MCF 10A (cell line): Measurements from ENCODE around the gene SNX24. TPM values are rescaled to one million over a fixed set of nuclear protein-coding genes. Genes with fewer than 3 reads are reported as not detected.

Experiments used
- BruUV-seq: library from RNA; stranded (reverse); fragments of 400-500 nt; replicated peaks from 2 replicates; lab custom pipeline; 2021; lab: Mats Ljungman, UMichigan
- CTCF ChIA-PET: fragments of 300-600 bp; sonication (Branson Sonifier 250); formaldehyde crosslinking; extraction: SDS; loops from one replicate; lab custom pipeline; 2021; ENCODE audit warnings: antibody characterized with exemption, inconsistent platforms; lab: Yijun Ruan, JAX
- POLR2A ChIA-PET: fragments of 300-600, 350-650 bp; sonication (Branson Sonifier 250); formaldehyde crosslinking; extraction: SDS; loops from one replicate; lab custom pipeline; 2020; ENCODE audit warnings: antibody characterized with exemption, inconsistent platforms; lab: Yijun Ruan, JAX
- DNase-seq: peaks from one replicate; pipeline ENCODE4 v3.0.0-alpha.2; 2018; ENCODE audit not compliant: unreplicated experiment
- H3K27ac Mint-ChIP-seq: one replicate; pipeline ENCODE4 v1.8.0; 2022; ENCODE audit warnings: mild to moderate bottlenecking, low read depth, mixed read lengths; ENCODE audit not compliant: unreplicated experiment
- H3K27me3 Mint-ChIP-seq: one replicate; pipeline ENCODE4 v1.8.0; 2022; ENCODE audit warnings: mixed read lengths; ENCODE audit not compliant: insufficient read depth, unreplicated experiment
- H3K36me3 Mint-ChIP-seq: one replicate; pipeline ENCODE4 v1.8.0; 2022; ENCODE audit warnings: mild to moderate bottlenecking, moderate library complexity, mixed read lengths; ENCODE audit not compliant: insufficient read depth, unreplicated experiment
- H3K4me1 Mint-ChIP-seq: one replicate; pipeline ENCODE4 v1.8.0; 2022; ENCODE audit warnings: mixed read lengths; ENCODE audit not compliant: insufficient read depth, unreplicated experiment
- H3K4me3 Mint-ChIP-seq: one replicate; pipeline ENCODE4 v1.8.0; 2022; ENCODE audit warnings: mild to moderate bottlenecking, moderate library complexity, mixed read lengths; ENCODE audit not compliant: unreplicated experiment
- H3K9me3 Mint-ChIP-seq: one replicate; pipeline ENCODE4 v1.8.0; 2022; ENCODE audit warnings: mixed read lengths; ENCODE audit not compliant: unreplicated experiment
- CTCF ChIP-seq: fragments of 200-600 bp; IDR thresholded peaks from one replicate; pipeline ENCODE4 v1.8.0; 2022; ENCODE audit warnings: antibody characterized with exemption, mild to moderate bottlenecking; ENCODE audit not compliant: unreplicated experiment
- intact Hi-C: fragments of 100-400 bp; cut with micrococcal nuclease; formaldehyde crosslinking; loops from 2 replicates; pipeline ENCODE4 v1.14.1; 2022
- total RNA-seq: library from RNA; stranded (reverse); gene quantifications from 2 replicates; pipeline ENCODE4 v1.2.3, GENCODE V29; 2022

SNX24 gene
- total RNA-seq, 1 experiment from 2014 or later = 97.0 TPM

DNA sequence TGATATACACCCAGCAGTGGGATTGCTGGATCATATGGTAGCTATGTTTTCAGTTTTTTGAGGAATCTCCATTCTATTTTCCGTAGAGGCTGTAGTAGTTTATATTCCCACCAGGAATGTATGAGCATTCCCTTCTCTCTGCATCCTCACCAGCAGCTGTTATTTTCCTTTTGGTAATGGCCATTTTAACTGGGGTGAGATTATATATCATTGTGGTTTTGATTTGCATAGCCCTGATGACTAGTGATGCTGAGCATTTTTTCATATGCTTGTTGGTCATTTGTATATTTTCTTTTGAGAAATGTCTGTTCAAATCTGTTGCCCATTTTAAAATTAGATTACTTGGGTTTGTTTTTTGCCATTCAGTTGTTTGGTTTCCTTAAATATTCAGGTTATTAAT, 202.3 kb downstream of the SNX24 start:
- intact Hi-C loops = no loop called here
- no peaks in the 10 kb centered on the region for H3K27me3 Mint-ChIP-seq
- H3K4me1 Mint-ChIP-seq = no peaks in the 10 kb centered on the region
- CTCF ChIA-PET = interaction anchor here (1.6 kb wide), 1 partner anchor 113 kb away, joined by 3 read pairs; no protein-coding TSS in a partner anchor
- H3K9me3 Mint-ChIP-seq = peaks cover 15% of the 10 kb centered on the region
- no peak for TF ChIP-seq CTCF
- no peak for DNase-seq
- POLR2A ChIA-PET = interaction anchor here (0.6 to 1.9 kb wide), 3 partner anchors 11 to 202 kb away, joined by 3 to 6 read pairs (median 3); partner anchors contain the start of genes PPIC and SNX24
- H3K36me3 Mint-ChIP-seq = no peaks in the 10 kb centered on the region
- BruUV-seq = no TSS peak
- no peak overlapping the region for H3K4me3 Mint-ChIP-seq
- H3K27ac Mint-ChIP-seq = no peak overlapping the region

- ChIA-PET CTCF (interaction anchor here (0.6 kb wide), 1 partner anchor 118 kb away, joined by 3 read pairs; no protein-coding TSS in a partner anchor), POLR2A (no interaction called here)
- Mint-ChIP-seq H3K4me1 (no peaks in the 10 kb centered on the region), H3K36me3 (no peaks in the 10 kb centered on the region), H3K4me3 (no peak overlapping the region), H3K9me3 (peaks cover 15% of the 10 kb centered on the region), H3K27me3 (no peaks in the 10 kb centered on the region), H3K27ac (no peak overlapping the region)
- no peak for DNase-seq
- TF ChIP-seq CTCF = no peak
- intact Hi-C loops = no loop called here
- no TSS peak for BruUV-seq
These were observed 205.8 kb downstream of the SNX24 start for GRCh38 chr5:123051206-123051605.

Other genes starting within 250 kb of the SNX24 start
- gene SNX2, start 70.5 kb upstream of the SNX24 start, total RNA-seq = 94.9 and 120 TPM in 2 replicates
- gene PPIC, start 191.1 kb downstream of the SNX24 start, total RNA-seq = 45.3 and 65.0 TPM in 2 replicates
- 0.98 and 1.3 TPM in 2 replicates for gene PRDM6, start 243.6 kb downstream of the SNX24 start, total RNA-seq